Fibroblast of lung (primary cell): Measurements from ENCODE around the gene SPATA20. TPM values are rescaled to one million over a fixed set of nuclear protein-coding genes. Genes with fewer than 3 reads are reported as not detected.

Source experiments
- DNase-seq, 2 donors: peaks; one replicate each; pipeline versions ENCODE4 v3.0.0 to v3.0.0-alpha.2; 2010; ENCODE audit warnings: low read depth in 2 of 2
- H2AFZ ChIP-seq: 2 replicates; pipeline ENCODE4 v1.5.1; 2012; ENCODE audit warnings: low read length, control low read depth, inconsistent platforms
- H3K27ac ChIP-seq: 2 replicates; pipeline ENCODE4 v1.5.1; 2011; ENCODE audit warnings: low read length, control low read depth; ENCODE audit not compliant: insufficient read depth
- H3K27me3 ChIP-seq: 2 replicates; pipeline ENCODE4 v1.5.1; 2011; ENCODE audit warnings: mild to moderate bottlenecking, low read length; ENCODE audit not compliant: control insufficient read depth, insufficient read depth
- H3K36me3 ChIP-seq: 2 replicates; pipeline ENCODE4 v1.5.1; 2011; ENCODE audit warnings: low read length; ENCODE audit not compliant: control insufficient read depth, insufficient read depth
- H3K4me1 ChIP-seq: 2 replicates; pipeline ENCODE4 v1.5.1; 2011; ENCODE audit warnings: low read length; ENCODE audit not compliant: control insufficient read depth, insufficient read depth; ENCODE audit errors: extremely low read depth
- H3K4me2 ChIP-seq: 2 replicates; pipeline ENCODE4 v1.5.1; 2011; ENCODE audit warnings: low read length, control low read depth; ENCODE audit not compliant: insufficient read depth; ENCODE audit errors: extremely low read depth
- H3K4me3 ChIP-seq, 4 experiments: fragments of 200-600 bp in 1 of 4; sonication (generic) in 1 of 4; replicated peaks in 1 of 4; 2 replicates each; pipeline ENCODE4 v1.5.1; 2011 to 2016; ENCODE audit warnings: low read length in 4 of 4, low read depth in 3 of 4, mild to moderate bottlenecking in 3 of 4, control low read depth in 2 of 4, inconsistent platforms in 1 of 4, mixed read lengths in 1 of 4; ENCODE audit not compliant: insufficient read depth in 1 of 4; ENCODE audit errors: control extremely low read depth in 1 of 4
- H3K79me2 ChIP-seq: 2 replicates; pipeline ENCODE4 v1.5.1; 2012; ENCODE audit warnings: mild to moderate bottlenecking, low read length, inconsistent platforms; ENCODE audit not compliant: control insufficient read depth, insufficient read depth
- H3K9ac ChIP-seq: 2 replicates; pipeline ENCODE4 v1.5.1; 2011; ENCODE audit warnings: mild to moderate bottlenecking, low read length, control low read depth; ENCODE audit not compliant: insufficient read depth
- H3K9me3 ChIP-seq: 2 replicates; pipeline ENCODE4 v1.5.1; 2012; ENCODE audit warnings: low read depth, low read length; ENCODE audit not compliant: control insufficient read depth, insufficient read depth
- H4K20me1 ChIP-seq: 2 replicates; pipeline ENCODE4 v1.5.1; 2011; ENCODE audit warnings: low read length; ENCODE audit not compliant: control insufficient read depth, insufficient read depth; ENCODE audit errors: extremely low read depth
- EZH2 ChIP-seq: IDR thresholded peaks from 2 replicates; pipeline ENCODE4 v1.5.1; 2012; ENCODE audit warnings: low read length, control low read depth, mild to moderate bottlenecking; ENCODE audit errors: missing control alignments
- polyA plus RNA-seq, 2 donors: library from polyadenylated mRNA; depleted of rRNA in 1 of 2; stranded (reverse) in 1 of 2; unstranded in 1 of 2; fragments of >200 nt; gene quantifications; 2 replicates each; pipeline ENCODE4 v1.2.1, GENCODE V29; 2011 to 2012; ENCODE audit warnings: missing spikeins in 1 of 2
- total RNA-seq: library from RNA; depleted of rRNA; stranded (reverse); fragments of >200 nt; gene quantifications from 2 replicates; pipeline ENCODE4 v1.2.1, GENCODE V29; 2014
- TF ChIP-seq, protein P1 (sequence below), 2 donors: IDR thresholded peaks in 1 of 2; conservative IDR thresholded peaks in 1 of 2; 1 replicate in 1 of 2; 2 replicates in 1 of 2; pipeline ENCODE4 v1.5.1; 2011 to 2012; ENCODE audit warnings: low read length in 2 of 2, control low read depth in 1 of 2, inconsistent platforms in 1 of 2, low read depth in 1 of 2, mild to moderate bottlenecking in 1 of 2

The SPATA20 gene
- total and polyA plus RNA-seq, 2 donors (not counting 1 experiment from before 2014, with no cell fraction given) = 21.6 to 119 TPM

DNA sequence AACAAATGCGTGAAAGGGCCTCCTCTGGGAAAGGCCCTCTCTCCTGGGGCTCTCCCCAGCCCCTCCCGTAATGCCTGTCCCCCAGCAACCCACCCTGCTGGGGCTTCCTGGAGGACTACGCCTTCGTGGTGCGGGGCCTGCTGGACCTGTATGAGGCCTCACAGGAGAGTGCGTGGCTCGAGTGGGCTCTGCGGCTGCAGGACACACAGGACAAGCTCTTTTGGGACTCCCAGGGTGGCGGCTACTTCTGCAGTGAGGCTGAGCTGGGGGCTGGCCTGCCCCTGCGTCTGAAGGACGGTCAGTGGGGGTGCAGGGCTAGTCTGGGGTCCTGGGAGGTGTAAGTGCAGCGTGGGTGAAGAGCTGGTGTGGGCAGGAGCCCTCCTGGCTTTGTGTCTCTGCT lies 4.9 kb downstream of the SPATA20 start:
- Histone ChIP-seq H3K4me3 (no peak overlapping the region), H3K27me3 (no peaks in the 10 kb centered on the region), H3K4me2 (no peak overlapping the region), H3K79me2 (peaks cover 3% of the 10 kb centered on the region), H3K36me3 (peaks cover 10% of the 10 kb centered on the region), H3K9ac (no peak overlapping the region), H3K4me1 (peaks cover 4% of the 10 kb centered on the region), H3K9me3 (no peaks in the 10 kb centered on the region), H2AFZ (no peak overlapping the region), H3K27ac (no peak overlapping the region), H4K20me1 (no peaks in the 10 kb centered on the region)
- DNase-seq = no peak
- TF ChIP-seq, protein P1, sequence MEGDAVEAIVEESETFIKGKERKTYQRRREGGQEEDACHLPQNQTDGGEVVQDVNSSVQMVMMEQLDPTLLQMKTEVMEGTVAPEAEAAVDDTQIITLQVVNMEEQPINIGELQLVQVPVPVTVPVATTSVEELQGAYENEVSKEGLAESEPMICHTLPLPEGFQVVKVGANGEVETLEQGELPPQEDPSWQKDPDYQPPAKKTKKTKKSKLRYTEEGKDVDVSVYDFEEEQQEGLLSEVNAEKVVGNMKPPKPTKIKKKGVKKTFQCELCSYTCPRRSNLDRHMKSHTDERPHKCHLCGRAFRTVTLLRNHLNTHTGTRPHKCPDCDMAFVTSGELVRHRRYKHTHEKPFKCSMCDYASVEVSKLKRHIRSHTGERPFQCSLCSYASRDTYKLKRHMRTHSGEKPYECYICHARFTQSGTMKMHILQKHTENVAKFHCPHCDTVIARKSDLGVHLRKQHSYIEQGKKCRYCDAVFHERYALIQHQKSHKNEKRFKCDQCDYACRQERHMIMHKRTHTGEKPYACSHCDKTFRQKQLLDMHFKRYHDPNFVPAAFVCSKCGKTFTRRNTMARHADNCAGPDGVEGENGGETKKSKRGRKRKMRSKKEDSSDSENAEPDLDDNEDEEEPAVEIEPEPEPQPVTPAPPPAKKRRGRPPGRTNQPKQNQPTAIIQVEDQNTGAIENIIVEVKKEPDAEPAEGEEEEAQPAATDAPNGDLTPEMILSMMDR (conservative IDR thresholded peaks at IDR 0.05 in 1 of 2, IDR thresholded peaks at IDR 0.05 in 1 of 2; ENCODE audit: low read depth in 1 of 2, low read length in 2 of 2) = no peak
- no peak for TF ChIP-seq EZH2

DNA sequence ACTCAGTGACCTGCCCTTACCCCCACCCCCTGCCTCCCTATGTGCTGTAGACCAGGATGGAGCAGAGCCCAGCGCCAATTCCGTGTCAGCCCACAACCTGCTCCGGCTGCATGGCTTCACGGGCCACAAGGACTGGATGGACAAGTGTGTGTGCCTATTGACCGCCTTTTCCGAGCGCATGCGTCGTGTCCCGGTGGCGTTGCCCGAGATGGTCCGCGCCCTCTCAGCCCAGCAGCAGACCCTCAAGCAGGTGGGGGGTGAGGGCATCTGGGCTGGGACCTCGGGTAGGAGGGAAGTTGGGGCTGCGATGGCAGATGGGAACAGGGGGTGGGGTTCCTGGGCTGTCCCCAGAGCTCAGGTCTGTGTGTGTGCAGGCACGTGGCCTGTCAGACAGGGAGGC lies 7.2 kb downstream of the SPATA20 start:
- Histone ChIP-seq H2AFZ (no peak overlapping the region), H3K36me3 (peaks cover 10% of the 10 kb centered on the region), H3K4me3 (no peak overlapping the region), H3K4me2 (no peak overlapping the region), H3K27me3 (peaks cover 10% of the 10 kb centered on the region), H3K4me1 (no peaks in the 10 kb centered on the region), H3K9ac (no peak overlapping the region), H3K79me2 (no peaks in the 10 kb centered on the region), H3K27ac (no peak overlapping the region), H3K9me3 (no peaks in the 10 kb centered on the region), H4K20me1 (no peaks in the 10 kb centered on the region)
- no peak for DNase-seq
- no peak for TF ChIP-seq EZH2
- TF ChIP-seq, protein P1 (conservative IDR thresholded peaks at IDR 0.05 in 1 of 2, IDR thresholded peaks at IDR 0.05 in 1 of 2; ENCODE audit: low read depth in 1 of 2, low read length in 2 of 2) = no peak

DNA sequence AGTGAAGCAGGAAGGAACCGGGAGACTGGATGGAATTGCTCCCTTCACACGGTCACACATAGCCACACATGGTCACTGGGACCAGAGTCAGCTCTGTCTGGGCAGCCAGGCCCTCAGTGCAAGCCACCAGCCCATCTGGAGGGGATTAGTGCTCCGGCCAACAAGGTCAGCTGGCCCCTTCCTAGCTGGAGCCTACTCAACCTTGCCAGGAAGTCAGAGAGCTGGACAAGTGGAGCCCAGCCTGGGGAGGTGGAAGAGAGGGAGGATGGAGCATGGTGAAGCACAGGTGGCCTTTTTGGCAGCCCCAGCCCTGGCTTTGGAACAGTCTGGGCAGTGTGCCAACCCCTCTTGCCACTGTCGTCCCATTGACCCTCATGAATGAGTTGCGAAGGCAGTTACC lies 9.8 kb downstream of the SPATA20 start:
- DNase-seq = no peak
- H3K79me2 ChIP-seq = no peaks in the 10 kb centered on the region
- no peak overlapping the region for H3K9ac ChIP-seq
- peaks cover 2% of the 10 kb centered on the region for H3K36me3 ChIP-seq
- no peak overlapping the region for H3K27ac ChIP-seq
- TF ChIP-seq, protein P1 (conservative IDR thresholded peaks at IDR 0.05 in 1 of 2, IDR thresholded peaks at IDR 0.05 in 1 of 2; ENCODE audit: low read depth in 1 of 2, low read length in 2 of 2) = no peak
- no peak for TF ChIP-seq EZH2
- H4K20me1 ChIP-seq = no peaks in the 10 kb centered on the region
- H3K9me3 ChIP-seq = no peaks in the 10 kb centered on the region
- no peak overlapping the region for H3K4me3 ChIP-seq
- H3K4me2 ChIP-seq = no peak overlapping the region
- no peak overlapping the region for H2AFZ ChIP-seq
- peaks cover 7% of the 10 kb centered on the region for H3K4me1 ChIP-seq
- peaks cover 24% of the 10 kb centered on the region for H3K27me3 ChIP-seq
